Measurements from ENCODE around the gene ADGRF5.

GRCh38 chr6:46849361-46849690, 72.4 kb downstream of the ADGRF5 start:
- TF ChIP-seq REST (IDR thresholded peaks at IDR 0.05; ENCODE audit: low read depth) (no peak), TEAD4 (IDR thresholded peaks at IDR 0.05) (no peak), CREB1 (IDR thresholded peaks at IDR 0.05; ENCODE audit: low read depth) (no peak), YY1 (IDR thresholded peaks at IDR 0.05; ENCODE audit: low read depth) (no peak), ZBTB7A (IDR thresholded peaks at IDR 0.05; ENCODE audit: low read depth) (no peak), CEBPB (IDR thresholded peaks at IDR 0.05) (no peak), RAD21 (IDR thresholded peaks at IDR 0.05; ENCODE audit: low read depth) (no peak), TAF1 (IDR thresholded peaks at IDR 0.05; ENCODE audit: low read depth) (no peak), EP300 (IDR thresholded peaks at IDR 0.05; ENCODE audit: borderline replicate concordance) (no peak), TCF12 (IDR thresholded peaks at IDR 0.05; ENCODE audit: low read depth) (no peak)
- TF ChIP-seq, protein P1, sequence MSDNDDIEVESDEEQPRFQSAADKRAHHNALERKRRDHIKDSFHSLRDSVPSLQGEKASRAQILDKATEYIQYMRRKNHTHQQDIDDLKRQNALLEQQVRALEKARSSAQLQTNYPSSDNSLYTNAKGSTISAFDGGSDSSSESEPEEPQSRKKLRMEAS (IDR thresholded peaks at IDR 0.05): no peak

Data from Ishikawa (cell line).